Jurkat, Clone E6-1 (cell line): ENCODE results near the gene RUFY1.

ENCODE experiments used
- DNase-seq: peaks from one replicate; pipeline ENCODE4 v3.0.0-alpha.2; 2011; ENCODE audit warnings: low read depth, low spot score
- H3K4me3 ChIP-seq: 2 replicates; pipeline ENCODE4 v1.5.1; 2011; ENCODE audit warnings: mild to moderate bottlenecking, low read length, control low read depth, moderate library complexity

Gene RUFY1

GRCh38 chr5:179599566-179599965 lies 49.2 kb downstream of the RUFY1 start:
- no peak overlapping the region for H3K4me3 ChIP-seq
- DNase-seq: no peak

- H3K4me3 ChIP-seq: no peak overlapping the region
- no peak for DNase-seq
Observed at GRCh38 chr5:179599973-179600372, 49.6 kb downstream of the RUFY1 start.

DNA sequence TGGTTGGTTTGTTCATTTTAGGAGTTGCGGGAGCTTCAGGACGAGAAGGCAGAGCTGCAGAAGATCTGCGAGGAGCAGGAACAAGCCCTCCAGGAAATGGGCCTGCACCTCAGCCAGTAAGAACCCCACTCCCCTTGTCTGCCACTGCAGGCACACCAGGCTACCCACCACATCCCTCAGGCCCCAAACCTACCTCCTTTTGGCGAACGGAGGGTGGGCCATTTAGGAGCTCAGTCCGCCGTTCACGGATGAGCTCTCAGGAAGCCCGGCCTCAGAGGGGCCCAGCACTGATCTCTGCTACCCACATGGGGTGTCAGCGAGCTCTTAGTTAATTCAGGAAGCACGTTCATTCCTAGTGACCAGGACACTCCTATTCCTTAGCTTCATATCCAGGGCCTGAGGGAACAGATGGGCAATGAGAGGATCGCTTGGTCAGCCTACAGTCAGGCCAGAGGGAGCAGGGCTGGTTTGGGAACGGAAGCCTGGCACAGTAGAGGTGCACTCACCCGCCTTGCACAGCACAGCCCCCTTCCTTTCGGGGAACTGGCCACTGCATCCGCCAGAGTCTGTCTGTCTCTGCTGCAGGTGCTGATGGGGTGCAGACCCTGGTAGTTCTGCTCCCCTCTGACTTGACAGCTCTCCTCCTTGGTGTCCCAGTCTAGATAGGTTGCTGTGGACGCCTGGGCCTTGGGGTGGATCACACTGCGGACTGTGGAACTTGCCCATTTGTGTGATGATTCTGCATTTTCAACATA lies 51.7 kb downstream of the RUFY1 start:
- no peak overlapping the region for H3K4me3 ChIP-seq
- no peak for DNase-seq

- DNase-seq: no peak
- no peak overlapping the region for H3K4me3 ChIP-seq
Observed at GRCh38 chr5:179603308-179603707, 53.0 kb downstream of the RUFY1 start.

- H3K4me3 ChIP-seq: no peak overlapping the region
- DNase-seq: no peak
Observed at GRCh38 chr5:179605026-179605833, 54.9 kb downstream of the RUFY1 start.

DNA sequence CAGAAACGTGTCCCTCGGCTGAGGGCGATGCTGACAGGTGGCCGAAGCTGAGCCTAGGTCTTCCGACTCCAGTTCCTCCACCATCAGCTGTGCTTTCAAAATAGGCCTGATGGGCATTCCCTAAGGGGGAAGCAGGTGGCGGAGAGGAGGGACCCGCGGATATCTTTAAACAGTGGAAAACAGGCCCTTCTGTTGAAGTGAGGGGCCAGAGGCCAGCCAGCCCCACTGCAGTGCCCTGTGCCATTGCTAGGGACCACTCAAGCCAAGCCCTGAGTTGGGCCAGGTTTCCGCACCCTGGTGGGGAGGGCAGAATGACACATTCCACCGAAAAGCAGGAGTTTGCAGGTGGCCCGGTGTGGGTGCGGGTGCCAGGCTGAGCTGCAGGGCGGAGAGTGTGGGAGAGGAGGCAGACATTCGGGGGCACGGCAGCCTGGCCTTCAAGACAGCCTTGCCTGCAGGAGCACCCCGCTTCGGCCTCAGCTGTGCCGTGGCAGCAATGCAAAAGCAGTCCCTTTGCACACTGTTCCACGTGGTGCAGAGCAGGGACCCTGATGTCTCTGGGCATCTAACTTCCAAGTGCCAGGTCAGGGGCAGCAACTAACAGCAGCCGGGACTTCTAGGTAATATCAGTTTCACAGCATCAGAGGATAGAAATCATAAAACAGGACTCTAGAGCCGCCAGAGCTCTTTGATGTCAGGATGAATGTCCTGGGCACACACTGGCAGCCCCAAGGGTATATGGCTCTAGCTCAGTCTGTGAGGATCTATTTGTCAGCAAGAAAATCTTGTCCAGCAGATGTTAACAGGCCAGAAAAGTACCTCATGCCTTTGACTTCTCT lies 55.9 kb downstream of the RUFY1 start:
- no peak overlapping the region for H3K4me3 ChIP-seq
- no peak for DNase-seq

- H3K4me3 ChIP-seq: no peak overlapping the region
- DNase-seq: no peak
Observed at GRCh38 chr5:179606910-179607159, 56.5 kb downstream of the RUFY1 start.

- DNase-seq: no peak
- no peak overlapping the region for H3K4me3 ChIP-seq
Observed at GRCh38 chr5:179607160-179607931, 57.0 kb downstream of the RUFY1 start.

- no peak overlapping the region for H3K4me3 ChIP-seq
- DNase-seq: peak; percentile 96
Observed at GRCh38 chr5:179608131-179608581, 57.8 kb downstream of the RUFY1 start.

GRCh38 chr5:179609834-179610108 lies 59.4 kb downstream of the RUFY1 start:
- DNase-seq: no peak
- no peak overlapping the region for H3K4me3 ChIP-seq

DNA sequence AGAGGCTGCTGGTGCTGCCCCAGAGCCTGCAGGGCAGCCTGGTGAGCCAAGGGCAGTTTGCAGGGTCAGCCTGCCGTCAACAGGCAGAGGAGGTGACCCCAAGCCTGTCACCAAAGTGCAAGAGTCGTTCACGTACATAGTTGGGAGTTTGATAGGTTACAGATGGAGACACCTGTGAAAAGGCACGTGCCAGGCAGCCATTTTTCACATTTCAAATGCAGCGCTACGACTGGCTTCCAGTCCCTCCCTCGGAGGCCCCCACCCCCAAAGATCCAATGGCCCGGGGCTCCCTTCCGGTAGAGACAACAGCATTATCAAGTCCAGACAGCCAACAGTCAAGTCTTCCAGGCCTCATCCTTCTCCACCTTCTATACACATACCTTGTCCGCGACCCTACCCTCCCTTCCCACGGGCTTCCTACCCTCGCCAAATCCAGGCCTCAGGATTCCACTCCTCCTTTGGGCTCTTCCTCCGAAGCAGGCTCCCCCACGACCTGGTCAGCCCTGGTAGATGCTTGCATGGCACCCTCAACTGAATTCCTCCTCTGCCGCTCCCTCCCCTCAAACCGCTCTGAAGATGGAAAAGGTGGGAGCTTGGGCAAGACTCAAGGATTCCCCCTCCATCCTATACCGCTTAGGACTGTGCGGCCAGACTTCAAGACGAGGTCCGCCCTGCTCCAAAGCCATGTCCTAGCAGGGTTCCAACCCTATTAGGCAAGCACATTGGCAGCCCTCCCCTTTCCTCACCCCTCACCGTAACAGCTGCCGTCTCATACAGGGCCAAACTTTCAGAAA lies 60.0 kb downstream of the RUFY1 start:
- DNase-seq: no peak

GRCh38 chr5:179610903-179611265 lies 60.5 kb downstream of the RUFY1 start:
- no peak for DNase-seq
- H3K4me3 ChIP-seq: no peak overlapping the region

More for the DNA sequence above, 60.0 kb downstream of the RUFY1 start:
- no peak overlapping the region for H3K4me3 ChIP-seq

- no peak for DNase-seq
- H3K4me3 ChIP-seq: no peak overlapping the region
Observed at GRCh38 chr5:179612577-179613459, 62.5 kb downstream of the RUFY1 start.

- no peak for DNase-seq
- H3K4me3 ChIP-seq: no peak overlapping the region
Observed at GRCh38 chr5:179613460-179614071, 63.2 kb downstream of the RUFY1 start.

DNA sequence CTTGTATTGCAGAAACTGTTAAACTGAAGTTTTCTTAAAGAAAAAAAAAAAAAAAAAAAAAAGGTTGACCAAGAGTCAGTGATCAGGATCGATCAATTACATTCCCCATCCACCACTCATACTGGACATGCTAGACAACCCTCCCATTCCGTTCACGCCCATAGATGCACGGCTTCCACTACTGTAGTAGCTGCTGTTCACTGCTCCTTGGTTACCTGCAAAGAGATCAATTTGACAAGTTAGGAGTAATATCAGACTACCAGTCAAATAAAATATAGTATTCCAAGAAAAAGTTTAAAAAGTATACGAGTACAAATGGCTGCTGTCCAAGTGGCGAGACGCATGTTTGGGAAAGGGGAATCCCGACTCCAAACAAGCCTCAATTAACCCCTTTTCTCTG lies 64.4 kb downstream of the RUFY1 start:
- no peak overlapping the region for H3K4me3 ChIP-seq
- no peak for DNase-seq

- no peak for DNase-seq
- H3K4me3 ChIP-seq: no peak overlapping the region
Observed at GRCh38 chr5:179615203-179615602, 64.8 kb downstream of the RUFY1 start.

GRCh38 chr5:179616002-179616594 lies 65.7 kb downstream of the RUFY1 start:
- no peak for DNase-seq
- H3K4me3 ChIP-seq: no peak overlapping the region
